H9 (cell line): ENCODE data around the gene SPSB2. TPM values are rescaled to one million over a fixed set of nuclear protein-coding genes. Genes with fewer than 3 reads are reported as not detected.

ENCODE experiments used
- DNase-seq: peaks from one replicate; pipeline ENCODE4 v3.0.0-alpha.2; 2017
- H2AFZ ChIP-seq: one replicate; pipeline ENCODE4 v1.6.1; 2013; ENCODE audit warnings: mild to moderate bottlenecking, low read length, control low read depth, moderate library complexity
- H2AK5ac ChIP-seq: 2 replicates; pipeline ENCODE4 v1.6.1; 2013; ENCODE audit warnings: low read length, control low read depth, mixed read lengths; ENCODE audit not compliant: insufficient read length
- H2BK120ac ChIP-seq: one replicate; pipeline ENCODE4 v1.6.1; 2013; ENCODE audit warnings: low read depth, mild to moderate bottlenecking, low read length, control low read depth, inconsistent platforms; ENCODE audit not compliant: poor library complexity, severe bottlenecking
- H2BK12ac ChIP-seq: 2 replicates; pipeline ENCODE4 v1.6.1; 2013; ENCODE audit warnings: low read length, control low read depth, mixed read lengths, low read depth; ENCODE audit not compliant: insufficient read length
- H2BK15ac ChIP-seq: 2 replicates; pipeline ENCODE4 v1.6.1; 2013; ENCODE audit warnings: low read depth, low read length, control low read depth
- H2BK20ac ChIP-seq: one replicate; pipeline ENCODE4 v1.6.1; 2013; ENCODE audit warnings: low read depth, mild to moderate bottlenecking, low read length, control low read depth, inconsistent platforms; ENCODE audit not compliant: poor library complexity, severe bottlenecking
- H2BK5ac ChIP-seq: 2 replicates; pipeline ENCODE4 v1.6.1; 2013; ENCODE audit warnings: low read length, control low read depth, mixed read lengths; ENCODE audit not compliant: insufficient read length
- H3K14ac ChIP-seq: 2 replicates; pipeline ENCODE4 v1.6.1; 2013; ENCODE audit warnings: low read length, control low read depth; ENCODE audit not compliant: insufficient read depth
- H3K18ac ChIP-seq: 2 replicates; pipeline ENCODE4 v1.6.1; 2013; ENCODE audit warnings: low read depth, mild to moderate bottlenecking, mixed read lengths, low read length, control low read depth; ENCODE audit not compliant: insufficient read length
- H3K23ac ChIP-seq: 2 replicates; pipeline ENCODE4 v1.6.1; 2013; ENCODE audit warnings: low read length, control low read depth, mixed read lengths, low read depth; ENCODE audit not compliant: insufficient read length
- H3K23me2 ChIP-seq: 2 replicates; pipeline ENCODE4 v1.6.1; 2013; ENCODE audit warnings: low read depth, mild to moderate bottlenecking, mixed read lengths, low read length, control low read depth; ENCODE audit not compliant: insufficient read length, poor library complexity, severe bottlenecking
- H3K27ac ChIP-seq: 2 replicates; pipeline ENCODE4 v1.5.1; 2013; ENCODE audit warnings: low read length, control low read depth, mixed read lengths, low read depth; ENCODE audit not compliant: insufficient read length
- H3K27me3 ChIP-seq: 2 replicates; pipeline ENCODE4 v1.6.1; 2013; ENCODE audit warnings: low read length, control low read depth, inconsistent platforms; ENCODE audit not compliant: insufficient read depth
- H3K4ac ChIP-seq: 2 replicates; pipeline ENCODE4 v1.6.1; 2013; ENCODE audit warnings: low read depth, mild to moderate bottlenecking, control low read depth, inconsistent platforms, low read length, moderate library complexity
- H3K4me1 ChIP-seq: 2 replicates; pipeline ENCODE4 v1.6.1; 2013; ENCODE audit warnings: low read length, control low read depth, inconsistent platforms; ENCODE audit not compliant: insufficient read depth
- H3K4me2 ChIP-seq: 2 replicates; pipeline ENCODE4 v1.6.1; 2013; ENCODE audit warnings: low read length, control low read depth, mixed read lengths; ENCODE audit not compliant: insufficient read length, insufficient read depth
- H3K56ac ChIP-seq: 2 replicates; pipeline ENCODE4 v1.6.1; 2013; ENCODE audit warnings: low read depth, mild to moderate bottlenecking, mixed read lengths, low read length, control low read depth; ENCODE audit not compliant: insufficient read length
- H3K79me1 ChIP-seq: 2 replicates; pipeline ENCODE4 v1.6.1; 2013; ENCODE audit warnings: low read depth, mild to moderate bottlenecking, moderate library complexity, low read length, control low read depth, inconsistent platforms; ENCODE audit not compliant: insufficient read depth, poor library complexity, severe bottlenecking
- H3K79me2 ChIP-seq: 2 replicates; pipeline ENCODE4 v1.6.1; 2013; ENCODE audit warnings: low read length, control low read depth, inconsistent platforms; ENCODE audit not compliant: insufficient read depth
- H3K9ac ChIP-seq: 2 replicates; pipeline ENCODE4 v1.6.1; 2013; ENCODE audit warnings: low read length, control low read depth, mixed read lengths; ENCODE audit not compliant: insufficient read length; ENCODE audit errors: extremely low read depth
- H3K9me3 ChIP-seq: one replicate; pipeline ENCODE4 v1.6.1; 2013; ENCODE audit warnings: low read depth, low read length, inconsistent platforms; ENCODE audit not compliant: control insufficient read depth
- H3T11ph ChIP-seq: one replicate; pipeline ENCODE4 v1.6.1; 2013; ENCODE audit warnings: mild to moderate bottlenecking, low read length, control low read depth, inconsistent platforms
- H4K20me1 ChIP-seq: one replicate; pipeline ENCODE4 v1.6.1; 2013; ENCODE audit not compliant: control insufficient read depth, insufficient read length, insufficient read depth
- H4K5ac ChIP-seq: 2 replicates; pipeline ENCODE4 v1.6.1; 2013; ENCODE audit warnings: low read depth, mild to moderate bottlenecking, mixed read lengths, low read length, control low read depth; ENCODE audit not compliant: insufficient read length
- H4K8ac ChIP-seq: replicated peaks from 2 replicates; pipeline ENCODE4 v1.6.1; 2013; ENCODE audit warnings: low read length, control low read depth, mixed read lengths, low read depth; ENCODE audit not compliant: insufficient read length
- H4K91ac ChIP-seq: 2 replicates; pipeline ENCODE4 v1.6.1; 2013; ENCODE audit warnings: low read depth, mild to moderate bottlenecking, moderate library complexity, mixed read lengths, low read length, control low read depth; ENCODE audit not compliant: insufficient read length
- H3K27ac Mint-ChIP-seq, 3 experiments: 2 replicates in 2 of 3; 3 replicates in 1 of 3; pipeline ENCODE4 v1.8.0; 2020 to 2021; ENCODE audit warnings: mixed read lengths in 3 of 3, mild to moderate bottlenecking in 1 of 3, moderate library complexity in 1 of 3
- H3K27me3 Mint-ChIP-seq: 2 replicates; pipeline ENCODE4 v1.8.0; 2021; ENCODE audit warnings: low read depth, mild to moderate bottlenecking, moderate library complexity, mixed read lengths
- H3K36me3 Mint-ChIP-seq, 3 experiments: 2 replicates in 2 of 3; 3 replicates in 1 of 3; pipeline ENCODE4 v1.8.0; 2020 to 2021; ENCODE audit warnings: low read depth in 3 of 3, mixed read lengths in 3 of 3; ENCODE audit not compliant: insufficient read depth in 1 of 3
- H3K4me1 Mint-ChIP-seq, 2 experiments: 2 replicates each; pipeline ENCODE4 v1.8.0; 2020; ENCODE audit warnings: mixed read lengths in 2 of 2
- H3K4me3 Mint-ChIP-seq, 2 experiments: 2 replicates in 1 of 2; 3 replicates in 1 of 2; pipeline ENCODE4 v1.8.0; 2020 to 2021; ENCODE audit warnings: mild to moderate bottlenecking in 2 of 2, mixed read lengths in 2 of 2, moderate library complexity in 1 of 2
- H3K9me3 Mint-ChIP-seq, 2 experiments: 2 replicates in 1 of 2; 3 replicates in 1 of 2; pipeline ENCODE4 v1.8.0; 2020; ENCODE audit warnings: mild to moderate bottlenecking in 2 of 2, mixed read lengths in 2 of 2, moderate library complexity in 1 of 2
- WGBS: extraction: QIAGEN DNeasy Blood & Tissue Kit; methylation state at CpG from one replicate; pipeline ENCODE4 v1.1.7; 2013; ENCODE audit warnings: missing lambda C conversion rate, low lambda C conversion rate, mixed read lengths; ENCODE audit not compliant: insufficient read length; ENCODE audit errors: extremely low coverage; 5-methylcytosine and 5-hydroxymethylcytosine counted together
- total RNA-seq: library from RNA; stranded (reverse); gene quantifications from 2 replicates; pipeline ENCODE4 v1.2.1, GENCODE V29; 2021
- TF ChIP-seq, protein P1 (sequence below): fragments of 200-600 bp; sonication (generic); conservative IDR thresholded peaks from 3 replicates; pipeline ENCODE4 v1.8.0; 2021; ENCODE audit warnings: antibody characterized with exemption, mild to moderate bottlenecking

Gene SPSB2
- total RNA-seq, 1 experiment from 2014 or later = 13.7 TPM

DNA sequence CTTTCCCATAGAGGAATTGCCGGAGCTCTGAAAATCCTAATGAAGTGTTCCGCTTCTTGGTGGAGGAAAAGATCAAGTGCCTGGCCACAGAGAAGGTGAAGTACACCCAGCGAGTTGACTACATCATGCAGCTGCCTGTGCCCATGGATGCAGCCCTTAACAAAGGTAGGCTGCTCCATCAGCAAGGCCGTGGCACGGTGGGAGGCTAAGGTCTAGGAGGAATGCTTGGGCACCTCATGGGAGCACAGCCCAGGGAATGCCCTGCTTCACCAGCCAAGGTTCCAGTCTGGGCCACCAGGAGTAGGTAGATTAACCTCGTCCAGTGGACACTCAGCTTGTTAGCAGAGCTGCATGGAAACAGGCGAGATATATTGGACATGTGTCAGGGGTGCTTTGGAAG, 12.2 kb downstream of the SPSB2 start:
- H3K79me1 ChIP-seq = no peaks in the 10 kb centered on the region
- no peaks in the 10 kb centered on the region for H3K9me3 ChIP-seq
- no peak overlapping the region for H3T11ph ChIP-seq
- no peaks in the 10 kb centered on the region for H3K27me3 ChIP-seq
- no peak overlapping the region for H2BK20ac ChIP-seq
- no peak overlapping the region for H3K4ac ChIP-seq
- H3K4me2 ChIP-seq = no peak overlapping the region
- no CpG with 5 or more reads among the region's 7 CpGs for WGBS
- H2BK5ac ChIP-seq = no peak overlapping the region
- H3K18ac ChIP-seq = no peak overlapping the region
- H3K4me1 ChIP-seq = no peaks in the 10 kb centered on the region
- Mint-ChIP-seq H3K27ac (peak overlapping the region in 1 of 3 experiments; percentile 41; a peak in 1 of 7 replicates), H3K9me3 (no peaks in the 10 kb centered on the region), H3K27me3 (no peaks in the 10 kb centered on the region), H3K36me3 (peaks cover 56 to 94% (median 92%) of the 10 kb centered on the region in 3 experiments; a peak in 6 of 7 replicates), H3K4me1 (peaks cover 6 to 7% of the 10 kb centered on the region in 2 experiments), H3K4me3 (no peak overlapping the region)
- H4K5ac ChIP-seq = no peak overlapping the region
- no peaks in the 10 kb centered on the region for H3K23me2 ChIP-seq
- H2AK5ac ChIP-seq = no peak overlapping the region
- no peak overlapping the region for H3K56ac ChIP-seq
- H2AFZ ChIP-seq = no peak overlapping the region
- no peaks in the 10 kb centered on the region for H3K79me2 ChIP-seq
- H3K23ac ChIP-seq = no peak overlapping the region
- no peak for DNase-seq
- no peak overlapping the region for H2BK15ac ChIP-seq
- no peak overlapping the region for H2BK120ac ChIP-seq
- no peak overlapping the region for H2BK12ac ChIP-seq
- H3K27ac ChIP-seq = no peak overlapping the region
- TF ChIP-seq, protein P1, sequence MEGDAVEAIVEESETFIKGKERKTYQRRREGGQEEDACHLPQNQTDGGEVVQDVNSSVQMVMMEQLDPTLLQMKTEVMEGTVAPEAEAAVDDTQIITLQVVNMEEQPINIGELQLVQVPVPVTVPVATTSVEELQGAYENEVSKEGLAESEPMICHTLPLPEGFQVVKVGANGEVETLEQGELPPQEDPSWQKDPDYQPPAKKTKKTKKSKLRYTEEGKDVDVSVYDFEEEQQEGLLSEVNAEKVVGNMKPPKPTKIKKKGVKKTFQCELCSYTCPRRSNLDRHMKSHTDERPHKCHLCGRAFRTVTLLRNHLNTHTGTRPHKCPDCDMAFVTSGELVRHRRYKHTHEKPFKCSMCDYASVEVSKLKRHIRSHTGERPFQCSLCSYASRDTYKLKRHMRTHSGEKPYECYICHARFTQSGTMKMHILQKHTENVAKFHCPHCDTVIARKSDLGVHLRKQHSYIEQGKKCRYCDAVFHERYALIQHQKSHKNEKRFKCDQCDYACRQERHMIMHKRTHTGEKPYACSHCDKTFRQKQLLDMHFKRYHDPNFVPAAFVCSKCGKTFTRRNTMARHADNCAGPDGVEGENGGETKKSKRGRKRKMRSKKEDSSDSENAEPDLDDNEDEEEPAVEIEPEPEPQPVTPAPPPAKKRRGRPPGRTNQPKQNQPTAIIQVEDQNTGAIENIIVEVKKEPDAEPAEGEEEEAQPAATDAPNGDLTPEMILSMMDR = no peak
- H4K91ac ChIP-seq = no peak overlapping the region
- no peak overlapping the region for H3K9ac ChIP-seq
- no peaks in the 10 kb centered on the region for H4K20me1 ChIP-seq
- no peak overlapping the region for H3K14ac ChIP-seq
- no peak overlapping the region for H4K8ac ChIP-seq
